Amygdala (tissue), 56 donors: ENCODE data around the gene KCND3.
A peak's percentile ranks its signal among the peaks of the same experiment; 100 is the strongest.

Experiments used
- DNase-seq, 56 donors: peaks; one replicate each; lab custom pipeline; 2025; lab: John Stamatoyannopoulos, UW

The KCND3 gene

GRCh38 chr1:111887875-111888274, 101.6 kb downstream of the KCND3 start:
- no peak for DNase-seq

GRCh38 chr1:111887385-111887784, 102.1 kb downstream of the KCND3 start:
- no peak for DNase-seq

GRCh38 chr1:111886741-111887140, 102.7 kb downstream of the KCND3 start:
- DNase-seq = no peak

GRCh38 chr1:111884772-111885443, 104.6 kb downstream of the KCND3 start:
- no peak for DNase-seq

GRCh38 chr1:111882986-111883560, 106.4 kb downstream of the KCND3 start:
- DNase-seq = no peak

- peak in 12 of 56 donors; percentile 8 to 50 (median 24) for DNase-seq
Observed at GRCh38 chr1:111882559-111882958, 106.9 kb downstream of the KCND3 start.

GRCh38 chr1:111880881-111881837, 108.3 kb downstream of the KCND3 start:
- peak in 20 of 56 donors; percentile 10 to 61 (median 30) for DNase-seq

- no peak for DNase-seq
Observed at GRCh38 chr1:111879081-111879480, 110.4 kb downstream of the KCND3 start.

- DNase-seq = no peak
Observed at GRCh38 chr1:111878649-111879048, 110.8 kb downstream of the KCND3 start.

- no peak for DNase-seq
Observed at GRCh38 chr1:111878091-111878490, 111.4 kb downstream of the KCND3 start.

- DNase-seq = no peak
Observed at GRCh38 chr1:111876631-111877030, 112.8 kb downstream of the KCND3 start.

- DNase-seq = no peak
Observed at GRCh38 chr1:111875640-111876039, 113.8 kb downstream of the KCND3 start.

- no peak for DNase-seq
Observed at GRCh38 chr1:111873460-111874030, 115.9 kb downstream of the KCND3 start.

GRCh38 chr1:111870181-111870580, 119.3 kb downstream of the KCND3 start:
- DNase-seq = no peak

GRCh38 chr1:111867868-111868440, 121.5 kb downstream of the KCND3 start:
- no peak for DNase-seq

GRCh38 chr1:111864862-111865261, 124.6 kb downstream of the KCND3 start:
- no peak for DNase-seq

GRCh38 chr1:111863401-111863800, 126.1 kb downstream of the KCND3 start:
- no peak for DNase-seq

- DNase-seq = no peak
Observed at GRCh38 chr1:111862599-111862998, 126.9 kb downstream of the KCND3 start.

- DNase-seq = no peak
Observed at GRCh38 chr1:111861523-111861922, 127.9 kb downstream of the KCND3 start.

GRCh38 chr1:111857194-111857651, 132.2 kb downstream of the KCND3 start:
- peak in 33 of 56 donors; percentile 12 to 64 (median 33) for DNase-seq
